HEK293T (cell line): ENCODE data around the gene KAZALD1.

Experiments used
- BHLHE40 ChIP-seq: fragments of 450-650 bp; IDR thresholded peaks from 2 replicates; pipeline ENCODE4 v1.6.1; 2016; ENCODE audit warnings: mild to moderate bottlenecking, moderate library complexity, borderline replicate concordance
- CTBP1 ChIP-seq: fragments of 450-650 bp; IDR thresholded peaks from 2 replicates; pipeline ENCODE4 v1.6.1; 2016; ENCODE audit warnings: borderline replicate concordance
- ELF4 ChIP-seq: fragments of 450-650 bp; IDR thresholded peaks from 2 replicates; pipeline ENCODE4 v1.6.1; 2017; ENCODE audit warnings: antibody characterized with exemption
- FOXA1 ChIP-seq: fragments of 450-650 bp; IDR thresholded peaks from 2 replicates; pipeline ENCODE4 v1.6.1; 2016; ENCODE audit warnings: mild to moderate bottlenecking
- FOXK2 ChIP-seq: fragments of 450-650 bp; IDR thresholded peaks from 2 replicates; pipeline ENCODE4 v1.6.1; 2016; ENCODE audit warnings: mild to moderate bottlenecking
- FOXM1 ChIP-seq: fragments of 450-650 bp; IDR thresholded peaks from 2 replicates; pipeline ENCODE4 v1.6.1; 2017; ENCODE audit warnings: mild to moderate bottlenecking, borderline replicate concordance
- HDGF ChIP-seq: fragments of 450-650 bp; IDR thresholded peaks from 2 replicates; pipeline ENCODE4 v1.6.1; 2017; ENCODE audit warnings: antibody characterized with exemption, borderline replicate concordance
- NFRKB ChIP-seq: fragments of 450-650 bp; IDR thresholded peaks from 2 replicates; pipeline ENCODE4 v1.6.1; 2016; ENCODE audit warnings: mild to moderate bottlenecking, moderate library complexity
- SP1 ChIP-seq: fragments of 450-650 bp; IDR thresholded peaks from 2 replicates; pipeline ENCODE4 v1.6.1; 2017
- SUZ12 ChIP-seq: fragments of 450-650 bp; IDR thresholded peaks from 2 replicates; pipeline ENCODE4 v1.6.1; 2016; ENCODE audit warnings: mild to moderate bottlenecking
- ZNF384 ChIP-seq: fragments of 450-650 bp; IDR thresholded peaks from 2 replicates; pipeline ENCODE4 v1.6.1; 2016
- TF ChIP-seq, protein P1 (sequence below): fragments of 450-650 bp; IDR thresholded peaks from 2 replicates; pipeline ENCODE4 v1.6.1; 2016

DNA sequence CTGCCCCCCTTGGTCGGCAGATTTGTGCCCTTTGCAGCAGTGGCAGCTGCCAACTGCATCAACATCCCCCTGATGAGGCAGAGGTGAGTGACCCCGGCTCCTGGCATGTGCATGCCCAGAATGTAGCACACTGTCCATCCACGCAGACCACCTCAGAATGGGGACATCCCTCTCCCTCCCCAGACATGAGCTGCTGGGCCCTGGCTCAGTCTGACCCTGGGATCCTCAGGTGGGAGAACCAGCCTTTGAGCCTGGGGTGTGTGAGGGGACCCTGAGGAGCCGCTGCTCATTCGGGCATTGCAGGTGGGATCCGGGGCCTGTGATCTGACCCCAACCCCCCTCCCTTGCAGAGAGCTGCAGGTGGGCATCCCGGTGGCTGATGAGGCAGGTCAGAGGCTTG, 25.1 kb upstream of the KAZALD1 start:
- no peak for TF ChIP-seq FOXA1
- TF ChIP-seq SUZ12, result no peak
- no peak for TF ChIP-seq SP1
- no peak for TF ChIP-seq NFRKB
- no peak for TF ChIP-seq FOXK2
- TF ChIP-seq CTBP1, result no peak
- no peak for TF ChIP-seq ELF4
- TF ChIP-seq, protein P1, sequence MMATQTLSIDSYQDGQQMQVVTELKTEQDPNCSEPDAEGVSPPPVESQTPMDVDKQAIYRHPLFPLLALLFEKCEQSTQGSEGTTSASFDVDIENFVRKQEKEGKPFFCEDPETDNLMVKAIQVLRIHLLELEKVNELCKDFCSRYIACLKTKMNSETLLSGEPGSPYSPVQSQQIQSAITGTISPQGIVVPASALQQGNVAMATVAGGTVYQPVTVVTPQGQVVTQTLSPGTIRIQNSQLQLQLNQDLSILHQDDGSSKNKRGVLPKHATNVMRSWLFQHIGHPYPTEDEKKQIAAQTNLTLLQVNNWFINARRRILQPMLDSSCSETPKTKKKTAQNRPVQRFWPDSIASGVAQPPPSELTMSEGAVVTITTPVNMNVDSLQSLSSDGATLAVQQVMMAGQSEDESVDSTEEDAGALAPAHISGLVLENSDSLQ, result no peak
- no peak for TF ChIP-seq BHLHE40
- no peak for TF ChIP-seq FOXM1
- no peak for TF ChIP-seq HDGF
- no peak for TF ChIP-seq ZNF384
